WTC11 (cell line): ENCODE measurements around the gene CARD9. TPM values are rescaled to one million over a fixed set of nuclear protein-coding genes. Genes with fewer than 3 reads are reported as not detected.

Experiments used
- ATAC-seq: fragments of 200-7000 bp; cut with Tn5 transposase; 2 replicates; pipeline ENCODE4 v1.10.0; 2021; ENCODE audit warnings: mild to moderate bottlenecking, moderate library complexity
- CTCF ChIA-PET: fragments of 300-600 bp; sonication (Branson Sonifier 250); formaldehyde crosslinking; loops from one replicate; lab custom pipeline; 2021; ENCODE audit warnings: antibody characterized with exemption; lab: Charles Lee
- POLR2A ChIA-PET: fragments of 350-600 bp; sonication (Branson Sonifier 250); formaldehyde crosslinking; loops from one replicate; lab custom pipeline; 2021; ENCODE audit warnings: antibody characterized with exemption; lab: Charles Lee
- DNase-seq: peaks from one replicate; pipeline ENCODE4 v3.0.0; 2021; ENCODE audit warnings: low spot score
- H3K27ac Mint-ChIP-seq: 2 replicates; pipeline ENCODE4 v1.8.0; 2021; ENCODE audit warnings: mixed read lengths
- H3K27me3 Mint-ChIP-seq: 2 replicates; pipeline ENCODE4 v1.8.0; 2021; ENCODE audit warnings: low read depth, mild to moderate bottlenecking, moderate library complexity, mixed read lengths
- H3K36me3 Mint-ChIP-seq: 2 replicates; pipeline ENCODE4 v1.8.0; 2021; ENCODE audit warnings: mixed read lengths
- H3K4me1 Mint-ChIP-seq: 2 replicates; pipeline ENCODE4 v1.8.0; 2022; ENCODE audit warnings: mixed read lengths
- H3K4me3 Mint-ChIP-seq: 2 replicates; pipeline ENCODE4 v1.8.0; 2021; ENCODE audit warnings: mild to moderate bottlenecking, moderate library complexity, mixed read lengths
- H3K9me3 Mint-ChIP-seq: 2 replicates; pipeline ENCODE4 v1.8.0; 2021; ENCODE audit warnings: mixed read lengths
- CBFB ChIP-seq: sonication (generic); formaldehyde crosslinking; IDR thresholded peaks from 2 replicates; pipeline ENCODE4 v1.8.1; 2022; ENCODE audit warnings: mild to moderate bottlenecking, low read depth, missing genetic modification reagents
- FOXJ3 ChIP-seq: sonication (generic); formaldehyde crosslinking; IDR thresholded peaks from 2 replicates; pipeline ENCODE4 v1.9.0; 2021; ENCODE audit warnings: missing genetic modification reagents, mild to moderate bottlenecking, borderline replicate concordance
- IRF2 ChIP-seq: sonication (generic); formaldehyde crosslinking; IDR thresholded peaks from 2 replicates; pipeline ENCODE4 v1.8.0; 2022; ENCODE audit warnings: low read depth, missing genetic modification reagents, borderline replicate concordance
- PRRX2 ChIP-seq: fragments of 250-450 bp; sonication (Bioruptor Pico); IDR thresholded peaks from 2 replicates; pipeline ENCODE4 v1.8.0; 2021; ENCODE audit warnings: mild to moderate bottlenecking
- STAT6 ChIP-seq: sonication (generic); formaldehyde crosslinking; conservative IDR thresholded peaks from 2 replicates; pipeline ENCODE4 v1.8.1; 2023; ENCODE audit warnings: mild to moderate bottlenecking, low read depth, missing genetic modification reagents, moderate library complexity
- TCF7 ChIP-seq: sonication (generic); formaldehyde crosslinking; IDR thresholded peaks from 2 replicates; pipeline ENCODE4 v1.8.0; 2022; ENCODE audit warnings: mild to moderate bottlenecking, low read depth, missing genetic modification reagents, moderate library complexity
- TEAD4 ChIP-seq: sonication (generic); formaldehyde crosslinking; IDR thresholded peaks from 2 replicates; pipeline ENCODE4 v1.8.0; 2022; ENCODE audit warnings: mild to moderate bottlenecking, missing genetic modification reagents
- USF2 ChIP-seq: sonication (generic); formaldehyde crosslinking; IDR thresholded peaks from 2 replicates; pipeline ENCODE4 v1.8.1; 2023; ENCODE audit warnings: mild to moderate bottlenecking, missing genetic modification reagents, moderate library complexity
- ZNF317 ChIP-seq: sonication (generic); formaldehyde crosslinking; IDR thresholded peaks from 2 replicates; pipeline ENCODE4 v1.8.1; 2023; ENCODE audit warnings: low read depth, mild to moderate bottlenecking, moderate library complexity, missing genetic modification reagents, borderline replicate concordance
- total RNA-seq: library from RNA; stranded (reverse); gene quantifications from 3 replicates; pipeline ENCODE4 v1.2.3, GENCODE V29; 2021
- TF ChIP-seq, protein P1 (sequence below): fragments of 250-450 bp; sonication (Bioruptor Pico); IDR thresholded peaks from 2 replicates; pipeline ENCODE4 v1.9.0; 2021; ENCODE audit warnings: mild to moderate bottlenecking, borderline replicate concordance
- TF ChIP-seq, protein P2 (sequence below): fragments of 200-600 bp; IDR thresholded peaks from 2 replicates; pipeline ENCODE4 v1.8.0; 2022; ENCODE audit warnings: antibody characterized with exemption
- TF ChIP-seq, protein P3 (sequence below): sonication (generic); formaldehyde crosslinking; IDR thresholded peaks from 2 replicates; pipeline ENCODE4 v1.8.1; 2023; ENCODE audit warnings: mild to moderate bottlenecking, missing genetic modification reagents, moderate library complexity
- TF ChIP-seq, protein P4 (sequence below): sonication (generic); formaldehyde crosslinking; IDR thresholded peaks from 2 replicates; pipeline ENCODE4 v1.8.1; 2022; ENCODE audit warnings: mild to moderate bottlenecking, missing genetic modification reagents, moderate library complexity, borderline replicate concordance

CARD9 gene
- total RNA-seq, 1 experiment from 2014 or later = 0.96 TPM

DNA sequence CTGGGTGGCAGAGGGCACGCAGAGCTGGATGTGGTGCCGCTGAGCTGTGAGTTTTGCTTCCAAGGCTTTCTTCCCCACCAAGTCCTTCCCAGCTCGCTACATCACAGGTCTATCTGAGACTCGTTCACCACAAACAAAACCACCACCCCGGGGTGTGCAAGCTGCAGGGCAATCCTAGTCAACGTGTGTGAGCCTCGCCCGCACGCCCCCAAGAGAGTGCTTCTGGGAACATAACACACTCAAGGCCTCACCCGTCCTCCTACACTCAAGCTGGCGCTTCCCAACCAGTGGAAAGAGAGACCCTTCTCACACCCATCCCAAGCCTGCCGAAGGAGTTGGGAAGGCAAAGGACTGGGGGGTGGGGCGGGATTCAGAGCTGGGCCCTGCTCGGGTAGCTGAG, 15.9 kb upstream of the CARD9 start:
- CTCF ChIA-PET = interaction anchor here (0.7 to 1.5 kb wide), 3 partner anchors 14 to 50 kb away, joined by 3 to 7 read pairs (median 4); no protein-coding TSS in a partner anchor
- TF ChIP-seq, protein P1, sequence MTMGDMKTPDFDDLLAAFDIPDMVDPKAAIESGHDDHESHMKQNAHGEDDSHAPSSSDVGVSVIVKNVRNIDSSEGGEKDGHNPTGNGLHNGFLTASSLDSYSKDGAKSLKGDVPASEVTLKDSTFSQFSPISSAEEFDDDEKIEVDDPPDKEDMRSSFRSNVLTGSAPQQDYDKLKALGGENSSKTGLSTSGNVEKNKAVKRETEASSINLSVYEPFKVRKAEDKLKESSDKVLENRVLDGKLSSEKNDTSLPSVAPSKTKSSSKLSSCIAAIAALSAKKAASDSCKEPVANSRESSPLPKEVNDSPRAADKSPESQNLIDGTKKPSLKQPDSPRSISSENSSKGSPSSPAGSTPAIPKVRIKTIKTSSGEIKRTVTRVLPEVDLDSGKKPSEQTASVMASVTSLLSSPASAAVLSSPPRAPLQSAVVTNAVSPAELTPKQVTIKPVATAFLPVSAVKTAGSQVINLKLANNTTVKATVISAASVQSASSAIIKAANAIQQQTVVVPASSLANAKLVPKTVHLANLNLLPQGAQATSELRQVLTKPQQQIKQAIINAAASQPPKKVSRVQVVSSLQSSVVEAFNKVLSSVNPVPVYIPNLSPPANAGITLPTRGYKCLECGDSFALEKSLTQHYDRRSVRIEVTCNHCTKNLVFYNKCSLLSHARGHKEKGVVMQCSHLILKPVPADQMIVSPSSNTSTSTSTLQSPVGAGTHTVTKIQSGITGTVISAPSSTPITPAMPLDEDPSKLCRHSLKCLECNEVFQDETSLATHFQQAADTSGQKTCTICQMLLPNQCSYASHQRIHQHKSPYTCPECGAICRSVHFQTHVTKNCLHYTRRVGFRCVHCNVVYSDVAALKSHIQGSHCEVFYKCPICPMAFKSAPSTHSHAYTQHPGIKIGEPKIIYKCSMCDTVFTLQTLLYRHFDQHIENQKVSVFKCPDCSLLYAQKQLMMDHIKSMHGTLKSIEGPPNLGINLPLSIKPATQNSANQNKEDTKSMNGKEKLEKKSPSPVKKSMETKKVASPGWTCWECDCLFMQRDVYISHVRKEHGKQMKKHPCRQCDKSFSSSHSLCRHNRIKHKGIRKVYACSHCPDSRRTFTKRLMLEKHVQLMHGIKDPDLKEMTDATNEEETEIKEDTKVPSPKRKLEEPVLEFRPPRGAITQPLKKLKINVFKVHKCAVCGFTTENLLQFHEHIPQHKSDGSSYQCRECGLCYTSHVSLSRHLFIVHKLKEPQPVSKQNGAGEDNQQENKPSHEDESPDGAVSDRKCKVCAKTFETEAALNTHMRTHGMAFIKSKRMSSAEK (CRISPR knock-in tag) = no peak
- TF ChIP-seq FOXJ3 (CRISPR knock-in tag) = no peak
- no peak for TF ChIP-seq PRRX2 (CRISPR knock-in tag)
- TF ChIP-seq, protein P2, sequence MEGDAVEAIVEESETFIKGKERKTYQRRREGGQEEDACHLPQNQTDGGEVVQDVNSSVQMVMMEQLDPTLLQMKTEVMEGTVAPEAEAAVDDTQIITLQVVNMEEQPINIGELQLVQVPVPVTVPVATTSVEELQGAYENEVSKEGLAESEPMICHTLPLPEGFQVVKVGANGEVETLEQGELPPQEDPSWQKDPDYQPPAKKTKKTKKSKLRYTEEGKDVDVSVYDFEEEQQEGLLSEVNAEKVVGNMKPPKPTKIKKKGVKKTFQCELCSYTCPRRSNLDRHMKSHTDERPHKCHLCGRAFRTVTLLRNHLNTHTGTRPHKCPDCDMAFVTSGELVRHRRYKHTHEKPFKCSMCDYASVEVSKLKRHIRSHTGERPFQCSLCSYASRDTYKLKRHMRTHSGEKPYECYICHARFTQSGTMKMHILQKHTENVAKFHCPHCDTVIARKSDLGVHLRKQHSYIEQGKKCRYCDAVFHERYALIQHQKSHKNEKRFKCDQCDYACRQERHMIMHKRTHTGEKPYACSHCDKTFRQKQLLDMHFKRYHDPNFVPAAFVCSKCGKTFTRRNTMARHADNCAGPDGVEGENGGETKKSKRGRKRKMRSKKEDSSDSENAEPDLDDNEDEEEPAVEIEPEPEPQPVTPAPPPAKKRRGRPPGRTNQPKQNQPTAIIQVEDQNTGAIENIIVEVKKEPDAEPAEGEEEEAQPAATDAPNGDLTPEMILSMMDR = no peak
- TF ChIP-seq, protein P3, sequence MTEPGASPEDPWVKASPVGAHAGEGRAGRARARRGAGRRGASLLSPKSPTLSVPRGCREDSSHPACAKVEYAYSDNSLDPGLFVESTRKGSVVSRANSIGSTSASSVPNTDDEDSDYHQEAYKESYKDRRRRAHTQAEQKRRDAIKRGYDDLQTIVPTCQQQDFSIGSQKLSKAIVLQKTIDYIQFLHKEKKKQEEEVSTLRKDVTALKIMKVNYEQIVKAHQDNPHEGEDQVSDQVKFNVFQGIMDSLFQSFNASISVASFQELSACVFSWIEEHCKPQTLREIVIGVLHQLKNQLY (CRISPR knock-in tag) = no peak
- no peak for TF ChIP-seq IRF2 (CRISPR knock-in tag)
- no peak for TF ChIP-seq STAT6 (CRISPR knock-in tag)
- no peak for DNase-seq
- Mint-ChIP-seq H3K27me3 (no peaks in the 10 kb centered on the region), H3K4me1 (no peaks in the 10 kb centered on the region), H3K4me3 (no peak overlapping the region), H3K27ac (no peak overlapping the region), H3K36me3 (peaks cover 53% of the 10 kb centered on the region), H3K9me3 (no peaks in the 10 kb centered on the region)
- POLR2A ChIA-PET = no interaction called here
- ATAC-seq = no peak

GRCh38 chr9:136387217-136387616, 13.7 kb upstream of the CARD9 start:
- peaks cover 51% of the 10 kb centered on the region for H3K36me3 Mint-ChIP-seq
- no peaks in the 10 kb centered on the region for H3K27me3 Mint-ChIP-seq
- DNase-seq (no peak), ATAC-seq (no peak)
- no peaks in the 10 kb centered on the region for H3K4me1 Mint-ChIP-seq
- H3K9me3 Mint-ChIP-seq = no peaks in the 10 kb centered on the region
- no peak overlapping the region for H3K4me3 Mint-ChIP-seq
- CTCF ChIA-PET = interaction anchor here (1.6 kb wide), 1 partner anchor 13 kb away, joined by 4 read pairs; no protein-coding TSS in a partner anchor
- POLR2A ChIA-PET = no interaction called here
- TF ChIP-seq TCF7 (CRISPR knock-in tag) (no peak), USF2 (CRISPR knock-in tag) (no peak), TEAD4 (no peak), ZNF317 (no peak), CBFB (CRISPR knock-in tag) (no peak)
- TF ChIP-seq, protein P4, sequence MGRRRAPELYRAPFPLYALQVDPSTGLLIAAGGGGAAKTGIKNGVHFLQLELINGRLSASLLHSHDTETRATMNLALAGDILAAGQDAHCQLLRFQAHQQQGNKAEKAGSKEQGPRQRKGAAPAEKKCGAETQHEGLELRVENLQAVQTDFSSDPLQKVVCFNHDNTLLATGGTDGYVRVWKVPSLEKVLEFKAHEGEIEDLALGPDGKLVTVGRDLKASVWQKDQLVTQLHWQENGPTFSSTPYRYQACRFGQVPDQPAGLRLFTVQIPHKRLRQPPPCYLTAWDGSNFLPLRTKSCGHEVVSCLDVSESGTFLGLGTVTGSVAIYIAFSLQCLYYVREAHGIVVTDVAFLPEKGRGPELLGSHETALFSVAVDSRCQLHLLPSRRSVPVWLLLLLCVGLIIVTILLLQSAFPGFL = no peak
- no peak overlapping the region for H3K27ac Mint-ChIP-seq
